ENCODE results near the gene SERPINB5. TPM values are rescaled to one million over a fixed set of nuclear protein-coding genes. Genes with fewer than 3 reads are reported as not detected.

Gene SERPINB5
- total RNA-seq, 4 donors from 2014 or later = 158 to 658 (median 458) TPM

DNA sequence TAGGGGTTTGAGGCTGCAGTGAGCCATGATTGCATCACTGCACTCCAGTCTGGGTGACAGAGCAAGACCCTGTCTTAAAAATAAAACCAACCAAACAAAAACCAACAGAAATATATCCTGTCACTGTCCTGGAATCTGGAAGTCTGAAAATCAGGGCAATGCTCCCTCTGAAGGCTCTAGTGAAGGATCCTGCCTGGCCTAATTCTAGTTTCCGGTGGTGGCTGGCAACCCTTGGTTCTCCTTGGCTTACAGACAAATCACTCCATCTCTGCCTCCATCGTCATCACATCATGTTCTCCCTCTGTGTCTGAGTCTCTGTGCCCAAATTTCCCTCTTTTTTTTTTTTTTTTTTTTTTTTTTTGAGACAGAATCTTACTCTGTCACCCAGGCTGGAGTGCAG, 38.6 kb upstream of the SERPINB5 start:
- TF ChIP-seq, protein P1, sequence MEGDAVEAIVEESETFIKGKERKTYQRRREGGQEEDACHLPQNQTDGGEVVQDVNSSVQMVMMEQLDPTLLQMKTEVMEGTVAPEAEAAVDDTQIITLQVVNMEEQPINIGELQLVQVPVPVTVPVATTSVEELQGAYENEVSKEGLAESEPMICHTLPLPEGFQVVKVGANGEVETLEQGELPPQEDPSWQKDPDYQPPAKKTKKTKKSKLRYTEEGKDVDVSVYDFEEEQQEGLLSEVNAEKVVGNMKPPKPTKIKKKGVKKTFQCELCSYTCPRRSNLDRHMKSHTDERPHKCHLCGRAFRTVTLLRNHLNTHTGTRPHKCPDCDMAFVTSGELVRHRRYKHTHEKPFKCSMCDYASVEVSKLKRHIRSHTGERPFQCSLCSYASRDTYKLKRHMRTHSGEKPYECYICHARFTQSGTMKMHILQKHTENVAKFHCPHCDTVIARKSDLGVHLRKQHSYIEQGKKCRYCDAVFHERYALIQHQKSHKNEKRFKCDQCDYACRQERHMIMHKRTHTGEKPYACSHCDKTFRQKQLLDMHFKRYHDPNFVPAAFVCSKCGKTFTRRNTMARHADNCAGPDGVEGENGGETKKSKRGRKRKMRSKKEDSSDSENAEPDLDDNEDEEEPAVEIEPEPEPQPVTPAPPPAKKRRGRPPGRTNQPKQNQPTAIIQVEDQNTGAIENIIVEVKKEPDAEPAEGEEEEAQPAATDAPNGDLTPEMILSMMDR (IDR thresholded peaks at IDR 0.05) = no peak
- TF ChIP-seq POLR2A (IDR thresholded peaks at IDR 0.05) (no peak), EP300 (IDR thresholded peaks at IDR 0.05) (no peak), POLR2AphosphoS5 (IDR thresholded peaks at IDR 0.05) (no peak)
- Histone ChIP-seq H3K4me1 (peaks cover 27% of the 10 kb centered on the region), H3K9me3 (no peaks in the 10 kb centered on the region), H3K27me3 (no peaks in the 10 kb centered on the region), H3K4me3 (no peak overlapping the region), H3K27ac (no peak overlapping the region), H3K36me3 (no peaks in the 10 kb centered on the region)
- 57% methylated on average over 2 of the region's 2 CpGs for WGBS
- DNase-seq (ENCODE audit: low spot score in 2 of 2) = no peak

DNA sequence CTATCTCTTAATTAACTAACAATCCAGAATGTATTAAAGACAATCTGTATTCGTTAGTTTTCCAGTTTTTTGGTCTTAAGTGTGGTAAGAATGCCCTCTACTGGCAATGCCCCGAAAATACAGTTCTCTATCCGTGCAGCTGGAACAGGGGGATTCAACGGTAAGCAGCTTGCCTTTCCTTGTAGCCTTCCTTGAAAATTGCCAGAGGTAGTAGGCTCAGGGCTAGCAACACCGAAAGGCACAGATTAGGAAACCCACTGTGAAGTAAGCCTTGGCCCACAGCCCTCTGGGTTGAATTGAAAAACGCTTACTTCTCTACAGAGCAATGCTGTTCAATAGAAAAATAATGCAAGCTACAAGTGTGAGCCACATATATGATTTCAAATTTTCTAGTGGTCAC, 37.4 kb upstream of the SERPINB5 start:
- peak in 1 of 2 donors; percentile 79 for DNase-seq (ENCODE audit: low spot score in 2 of 2)
- Histone ChIP-seq H3K9me3 (no peaks in the 10 kb centered on the region), H3K4me1 (peaks cover 26% of the 10 kb centered on the region), H3K27ac (no peak overlapping the region), H3K36me3 (no peaks in the 10 kb centered on the region), H3K4me3 (no peak overlapping the region), H3K27me3 (no peaks in the 10 kb centered on the region)
- 1% methylated on average over 6 of the region's 6 CpGs for whole genome bisulfite sequencing
- TF ChIP-seq, protein P1 (IDR thresholded peaks at IDR 0.05) = peak; percentile 75 to 77
- TF ChIP-seq POLR2A (IDR thresholded peaks at IDR 0.05) = no peak
- TF ChIP-seq POLR2AphosphoS5 (IDR thresholded peaks at IDR 0.05) = no peak

DNA sequence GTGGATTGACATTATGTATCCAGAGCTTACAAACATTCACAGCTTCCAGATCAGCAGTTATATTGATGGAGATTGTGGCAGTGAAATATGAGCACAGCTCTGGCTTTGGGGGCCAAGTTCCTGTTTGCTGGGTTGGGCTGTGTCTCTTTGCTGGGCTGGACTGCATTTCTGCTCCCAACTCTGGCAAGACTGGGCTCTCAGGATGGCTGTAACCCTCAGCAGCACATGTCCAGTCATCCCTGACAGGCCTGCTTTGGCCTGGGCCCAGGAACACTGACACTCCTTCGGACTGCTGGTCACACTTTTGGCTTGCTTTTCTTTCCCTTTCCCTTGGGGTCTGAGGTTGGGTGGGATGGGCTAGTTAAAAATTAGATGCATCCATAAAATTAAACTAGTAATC, 36.5 kb upstream of the SERPINB5 start:
- Histone ChIP-seq H3K4me1 (peaks cover 34% of the 10 kb centered on the region), H3K36me3 (no peaks in the 10 kb centered on the region), H3K4me3 (no peak overlapping the region), H3K27ac (peak overlapping the region; percentile 47), H3K9me3 (no peaks in the 10 kb centered on the region), H3K27me3 (no peaks in the 10 kb centered on the region)
- peak in 1 of 2 donors; percentile 83 for DNase-seq (ENCODE audit: low spot score in 2 of 2)
- 46% methylated on average over 1 of the region's 1 CpG for WGBS
- TF ChIP-seq POLR2AphosphoS5 (IDR thresholded peaks at IDR 0.05) = no peak

DNA sequence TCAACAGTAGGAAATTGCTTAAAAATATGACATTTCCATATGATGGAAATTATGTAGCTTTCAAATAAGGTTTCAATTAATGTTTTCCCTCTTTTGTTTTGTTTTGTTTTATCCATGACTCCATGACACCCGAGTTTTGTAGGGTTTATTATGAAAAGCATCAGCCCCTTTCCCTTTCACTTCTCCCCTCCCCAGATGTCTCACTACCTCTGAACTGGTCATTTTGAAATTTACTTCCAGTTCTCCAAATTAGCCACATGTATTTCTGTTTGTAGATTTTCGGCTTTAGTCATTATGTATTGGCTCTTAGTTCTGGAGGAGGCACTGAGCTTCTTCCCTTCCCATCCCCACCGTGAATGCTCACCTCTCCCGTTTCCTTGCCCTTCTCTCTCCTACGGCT, 35.9 kb upstream of the SERPINB5 start:
- Histone ChIP-seq H3K27me3 (no peaks in the 10 kb centered on the region), H3K36me3 (no peaks in the 10 kb centered on the region), H3K4me3 (no peak overlapping the region), H3K27ac (peak overlapping the region; percentile 47), H3K4me1 (peaks cover 40% of the 10 kb centered on the region), H3K9me3 (no peaks in the 10 kb centered on the region)
- TF ChIP-seq POLR2AphosphoS5 (IDR thresholded peaks at IDR 0.05) (no peak), POLR2A (IDR thresholded peaks at IDR 0.05) (no peak), EP300 (IDR thresholded peaks at IDR 0.05) (no peak)
- TF ChIP-seq, protein P1 (IDR thresholded peaks at IDR 0.05) = no peak
- no peak for DNase-seq (ENCODE audit: low spot score in 2 of 2)
- WGBS = 83% methylated on average over 5 of the region's 5 CpGs

DNA sequence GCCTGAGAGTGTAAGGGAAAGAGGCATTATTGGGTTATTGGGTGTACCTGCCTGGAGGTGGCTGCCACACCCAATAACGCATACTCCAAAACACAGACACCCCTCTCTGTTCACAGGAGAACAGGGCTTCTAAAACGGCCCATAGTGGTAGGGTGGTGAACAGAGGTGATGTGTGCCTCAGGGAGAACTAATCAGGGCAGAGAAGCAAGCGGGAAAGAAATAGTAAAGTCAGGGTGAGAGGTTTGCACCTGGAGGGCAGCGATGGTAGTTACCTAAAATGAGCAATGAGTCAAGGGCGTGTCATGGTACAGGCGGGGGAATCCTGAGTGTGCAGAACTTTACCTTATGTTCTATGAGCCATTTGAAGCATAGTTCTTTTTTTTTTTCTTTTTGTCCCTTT, 32.9 kb upstream of the SERPINB5 start:
- Histone ChIP-seq H3K9me3 (no peaks in the 10 kb centered on the region), H3K27me3 (no peaks in the 10 kb centered on the region), H3K4me1 (peaks cover 46% of the 10 kb centered on the region), H3K27ac (peak overlapping the region; percentile 93), H3K36me3 (no peaks in the 10 kb centered on the region), H3K4me3 (no peak overlapping the region)
- DNase-seq (ENCODE audit: low spot score in 2 of 2) = no peak
- 57% methylated on average over 6 of the region's 6 CpGs for WGBS
- no peak for TF ChIP-seq POLR2A (IDR thresholded peaks at IDR 0.05)
- TF ChIP-seq POLR2AphosphoS5 (IDR thresholded peaks at IDR 0.05) = peak in 1 of 3 donors; percentile 32
- TF ChIP-seq, protein P1 (IDR thresholded peaks at IDR 0.05) = peak; percentile 5 to 9
- no peak for TF ChIP-seq EP300 (IDR thresholded peaks at IDR 0.05)

DNA sequence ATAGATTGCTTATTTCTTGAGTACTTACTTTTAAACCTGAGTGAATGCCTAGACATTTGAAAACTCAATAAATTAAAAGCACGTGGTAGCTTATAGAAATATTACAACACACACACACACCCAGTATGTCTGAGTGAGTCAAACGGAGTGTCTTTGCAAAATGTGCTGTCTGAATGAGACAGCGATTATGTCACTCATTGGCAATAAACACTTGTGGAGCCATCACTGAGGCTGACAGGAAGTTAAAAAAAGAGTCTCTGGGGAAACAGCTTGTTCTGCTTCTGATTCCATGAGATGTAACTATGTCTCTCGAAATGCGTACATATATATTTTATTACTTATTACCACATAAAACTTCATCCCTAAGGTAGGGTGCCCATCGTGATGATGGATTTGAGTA, 32.2 kb upstream of the SERPINB5 start:
- DNase-seq (ENCODE audit: low spot score in 2 of 2) = no peak
- 24% methylated on average over 6 of the region's 6 CpGs for whole genome bisulfite sequencing
- no peaks in the 10 kb centered on the region for H3K27me3 ChIP-seq
- peaks cover 43% of the 10 kb centered on the region for H3K4me1 ChIP-seq
- H3K36me3 ChIP-seq = no peaks in the 10 kb centered on the region
- TF ChIP-seq, protein P1 (IDR thresholded peaks at IDR 0.05) = no peak
- peak in 2 of 3 donors; percentile 17 to 79 for TF ChIP-seq POLR2AphosphoS5 (IDR thresholded peaks at IDR 0.05)
- H3K27ac ChIP-seq = peak overlapping the region; percentile 93
- no peaks in the 10 kb centered on the region for H3K9me3 ChIP-seq
- no peak overlapping the region for H3K4me3 ChIP-seq

Data from suprapubic skin (tissue), 4 donors.